ENCODE measurements around the gene PTPRN2.

PTPRN2 gene

GRCh38 chr7:158590181-158590530 lies 2.5 kb upstream of the PTPRN2 start:
- TF ChIP-seq CTCF (IDR thresholded peaks at IDR 0.05; ENCODE audit: low read depth, low read length), result no peak
- DNase-seq (ENCODE audit: extremely low read depth, low read depth), result no peak

GRCh38 chr7:158589653-158590052 lies 2.0 kb upstream of the PTPRN2 start:
- no peak for DNase-seq (ENCODE audit: extremely low read depth, low read depth)
- TF ChIP-seq CTCF (IDR thresholded peaks at IDR 0.05; ENCODE audit: low read depth, low read length), result no peak

GRCh38 chr7:158588878-158589442 lies 1.3 kb upstream of the PTPRN2 start:
- no peak for DNase-seq (ENCODE audit: extremely low read depth, low read depth)
- TF ChIP-seq CTCF (IDR thresholded peaks at IDR 0.05; ENCODE audit: low read depth, low read length), result no peak

- no peak for DNase-seq (ENCODE audit: extremely low read depth, low read depth)
- no peak for TF ChIP-seq CTCF (IDR thresholded peaks at IDR 0.05; ENCODE audit: low read depth, low read length)
Observed at GRCh38 chr7:158588085-158588877, 658 bp upstream of the PTPRN2 start.

- no peak for TF ChIP-seq CTCF (IDR thresholded peaks at IDR 0.05; ENCODE audit: low read depth, low read length)
- no peak for DNase-seq (ENCODE audit: extremely low read depth, low read depth)
Observed at GRCh38 chr7:158586499-158587161, 993 bp downstream of the PTPRN2 start.

GRCh38 chr7:158585721-158586498 lies 1.7 kb downstream of the PTPRN2 start:
- no peak for TF ChIP-seq CTCF (IDR thresholded peaks at IDR 0.05; ENCODE audit: low read depth, low read length)
- DNase-seq (ENCODE audit: extremely low read depth, low read depth), result no peak

Measured in AG09319 (cell line).